ENCODE data around the gene THEM4. TPM values are rescaled to one million over a fixed set of nuclear protein-coding genes. Genes with fewer than 3 reads are reported as not detected.

Gene THEM4
- total RNA-seq, 1 experiment from 2014 or later: 10.9 TPM

- no peaks in the 10 kb centered on the region for H3K9me3 Mint-ChIP-seq
- POLR2A ChIA-PET: interaction anchor here (1.0 kb wide), 1 partner anchor 25 kb away, joined by 3 read pairs; no protein-coding TSS in a partner anchor
- CTCF ChIA-PET: interaction anchor here (0.9 to 1.5 kb wide), 4 partner anchors 15 to 83 kb away, joined by 3 to 6 read pairs (median 3); no protein-coding TSS in a partner anchor
These were observed 9.7 kb upstream of the THEM4 start for GRCh38 chr1:151918819-151919610.

GRCh38 chr1:151918156-151918555 lies 8.8 kb upstream of the THEM4 start:
- Mint-ChIP-seq H3K9me3 (peaks cover 3% of the 10 kb centered on the region), H3K4me1 (peaks cover 6% of the 10 kb centered on the region; the same call in 1 of the 2 replicates), H3K4me3 (no peak overlapping the region), H3K27ac (no peak overlapping the region), H3K36me3 (0 out of 2 replicates have a peak, but pooled peaks cover 1% of the 10 kb centered on the region), H3K27me3 (ENCODE audit: low read depth) (no peaks in the 10 kb centered on the region)
- no peak for DNase-seq (ENCODE audit: low spot score)
- ATAC-seq: no peak
- ChIA-PET CTCF (interaction anchor here (1.2 kb wide), 1 partner anchor 83 kb away, joined by 3 read pairs; no protein-coding TSS in a partner anchor), POLR2A (interaction anchor here (1.0 kb wide), 1 partner anchor 26 kb away, joined by 3 read pairs; no protein-coding TSS in a partner anchor)
- no peak for TF ChIP-seq CBFB (CRISPR knock-in tag; IDR thresholded peaks at IDR 0.05; ENCODE audit: low read depth)
- TF ChIP-seq, protein P1, sequence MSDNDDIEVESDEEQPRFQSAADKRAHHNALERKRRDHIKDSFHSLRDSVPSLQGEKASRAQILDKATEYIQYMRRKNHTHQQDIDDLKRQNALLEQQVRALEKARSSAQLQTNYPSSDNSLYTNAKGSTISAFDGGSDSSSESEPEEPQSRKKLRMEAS (CRISPR knock-in tag; IDR thresholded peaks at IDR 0.05): no peak
- no peak for TF ChIP-seq ZNF671 (CRISPR knock-in tag; IDR thresholded peaks at IDR 0.05)
- TF ChIP-seq, protein P2, sequence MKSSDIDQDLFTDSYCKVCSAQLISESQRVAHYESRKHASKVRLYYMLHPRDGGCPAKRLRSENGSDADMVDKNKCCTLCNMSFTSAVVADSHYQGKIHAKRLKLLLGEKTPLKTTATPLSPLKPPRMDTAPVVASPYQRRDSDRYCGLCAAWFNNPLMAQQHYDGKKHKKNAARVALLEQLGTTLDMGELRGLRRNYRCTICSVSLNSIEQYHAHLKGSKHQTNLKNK (CRISPR knock-in tag; IDR thresholded peaks at IDR 0.05): no peak
- no peak for TF ChIP-seq ZNF423 (CRISPR knock-in tag; IDR thresholded peaks at IDR 0.05)
- no peak for TF ChIP-seq IRF1 (CRISPR knock-in tag; IDR thresholded peaks at IDR 0.05)
- no peak for TF ChIP-seq FOXJ3 (CRISPR knock-in tag; IDR thresholded peaks at IDR 0.05; ENCODE audit: borderline replicate concordance)
- no peak for TF ChIP-seq ZNF416 (CRISPR knock-in tag; IDR thresholded peaks at IDR 0.05)
- TF ChIP-seq STAT6 (CRISPR knock-in tag; conservative IDR thresholded peaks at IDR 0.05; ENCODE audit: low read depth): no peak
- TF ChIP-seq ELF4 (CRISPR knock-in tag; IDR thresholded peaks at IDR 0.05; ENCODE audit: low read depth): no peak
- no peak for TF ChIP-seq JUN (CRISPR knock-in tag; IDR thresholded peaks at IDR 0.05)
- no peak for TF ChIP-seq GTF2I (CRISPR knock-in tag; conservative IDR thresholded peaks at IDR 0.05)
- TF ChIP-seq RELA (CRISPR knock-in tag; IDR thresholded peaks at IDR 0.05; ENCODE audit: borderline replicate concordance): no peak
- TF ChIP-seq NFE2L1 (CRISPR knock-in tag; IDR thresholded peaks at IDR 0.05): no peak
- TF ChIP-seq IRF2 (CRISPR knock-in tag; IDR thresholded peaks at IDR 0.05; ENCODE audit: borderline replicate concordance, low read depth): no peak

More at GRCh38 chr1:151918819-151919610, 9.7 kb upstream of the THEM4 start:
- no peak for ATAC-seq
- no peak for DNase-seq (ENCODE audit: low spot score)
- H3K27ac Mint-ChIP-seq: no peak overlapping the region
- no peaks in the 10 kb centered on the region for H3K27me3 Mint-ChIP-seq (ENCODE audit: low read depth)
- H3K36me3 Mint-ChIP-seq: no peaks in the 10 kb centered on the region
- no peak for TF ChIP-seq E2F1 (CRISPR knock-in tag; IDR thresholded peaks at IDR 0.05)
- TF ChIP-seq HMGXB4 (CRISPR knock-in tag; IDR thresholded peaks at IDR 0.05): no peak
- no peak for TF ChIP-seq ZNF121 (CRISPR knock-in tag; IDR thresholded peaks at IDR 0.05)
- no peak for TF ChIP-seq ZBTB21 (CRISPR knock-in tag; IDR thresholded peaks at IDR 0.05; ENCODE audit: borderline replicate concordance)
- TF ChIP-seq PRRX2 (CRISPR knock-in tag; IDR thresholded peaks at IDR 0.05): no peak
- no peak for TF ChIP-seq ZNF423 (CRISPR knock-in tag; IDR thresholded peaks at IDR 0.05)
- TF ChIP-seq MXD4 (CRISPR knock-in tag; IDR thresholded peaks at IDR 0.05; ENCODE audit: borderline replicate concordance): no peak
- TF ChIP-seq JUN (CRISPR knock-in tag; IDR thresholded peaks at IDR 0.05): no peak
- TF ChIP-seq IRF1 (CRISPR knock-in tag; IDR thresholded peaks at IDR 0.05): no peak
- H3K4me3 Mint-ChIP-seq: no peak overlapping the region
- H3K4me1 Mint-ChIP-seq: peaks cover 12% of the 10 kb centered on the region; the same call in 1 of the 2 replicates

Measured in WTC11 (cell line).